ENCODE data around the gene NHSL1.

NHSL1 gene

DNA sequence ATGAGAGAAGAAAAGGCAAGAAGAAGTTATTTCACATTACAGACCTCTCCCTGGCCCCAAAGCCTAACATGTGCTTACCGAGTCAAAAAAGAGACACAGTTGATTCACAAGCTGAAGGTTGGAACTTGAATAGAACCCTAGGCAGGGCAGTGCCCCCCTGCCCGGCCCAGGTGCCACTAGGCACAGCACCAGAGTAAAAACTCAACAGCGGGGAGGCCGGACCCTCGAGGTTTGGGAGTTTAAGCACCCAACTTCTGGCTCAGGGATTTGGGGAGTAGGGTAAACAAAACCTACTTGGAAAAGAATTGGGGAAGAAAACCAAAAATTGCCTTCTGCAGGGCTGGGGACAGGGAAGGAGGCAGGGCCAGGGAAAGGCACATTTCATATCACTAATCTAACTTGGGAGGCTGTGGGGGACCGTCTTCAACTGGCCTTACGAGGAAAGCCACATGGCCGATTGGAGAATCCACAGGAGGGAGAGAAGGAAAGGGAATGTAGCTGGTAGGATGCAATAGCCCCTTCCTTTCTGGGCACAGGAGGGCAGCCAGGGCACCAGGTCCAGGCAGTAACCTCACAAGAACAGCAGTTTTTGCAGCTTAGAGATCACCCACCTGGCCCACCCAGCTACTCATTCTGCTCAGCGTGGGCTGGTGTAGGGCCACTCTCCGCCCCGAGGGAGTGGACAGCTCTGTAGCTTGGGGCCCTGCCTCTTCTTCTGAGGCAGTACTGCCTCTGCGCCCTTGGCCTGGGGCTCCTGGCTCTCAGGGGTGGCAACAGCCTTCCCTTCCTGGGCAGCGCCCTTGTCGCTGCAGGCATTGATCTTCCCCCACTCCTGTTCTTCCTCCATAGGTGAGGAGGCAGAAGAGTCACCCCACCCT lies 97.1 kb downstream of the NHSL1 start:
- DNase-seq, result no peak

DNA sequence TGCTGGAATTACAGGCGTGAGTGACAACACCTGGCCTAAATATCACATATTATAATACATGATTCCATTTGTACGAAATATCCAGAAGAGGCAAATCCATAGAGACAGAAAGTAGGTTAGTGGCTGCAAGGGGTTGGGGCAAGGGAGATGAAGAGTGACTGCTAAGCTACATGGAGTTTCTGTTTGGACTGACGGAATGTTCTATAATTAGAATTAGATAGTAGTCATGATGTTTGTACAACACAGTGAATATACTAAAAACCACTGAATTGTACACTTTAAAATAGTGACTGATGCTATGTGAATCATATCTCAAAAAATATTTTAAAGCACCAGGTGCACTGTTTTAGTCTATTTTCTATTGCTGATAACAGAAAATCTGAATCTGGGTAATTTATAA lies 99.0 kb downstream of the NHSL1 start:
- no peak for DNase-seq

DNA sequence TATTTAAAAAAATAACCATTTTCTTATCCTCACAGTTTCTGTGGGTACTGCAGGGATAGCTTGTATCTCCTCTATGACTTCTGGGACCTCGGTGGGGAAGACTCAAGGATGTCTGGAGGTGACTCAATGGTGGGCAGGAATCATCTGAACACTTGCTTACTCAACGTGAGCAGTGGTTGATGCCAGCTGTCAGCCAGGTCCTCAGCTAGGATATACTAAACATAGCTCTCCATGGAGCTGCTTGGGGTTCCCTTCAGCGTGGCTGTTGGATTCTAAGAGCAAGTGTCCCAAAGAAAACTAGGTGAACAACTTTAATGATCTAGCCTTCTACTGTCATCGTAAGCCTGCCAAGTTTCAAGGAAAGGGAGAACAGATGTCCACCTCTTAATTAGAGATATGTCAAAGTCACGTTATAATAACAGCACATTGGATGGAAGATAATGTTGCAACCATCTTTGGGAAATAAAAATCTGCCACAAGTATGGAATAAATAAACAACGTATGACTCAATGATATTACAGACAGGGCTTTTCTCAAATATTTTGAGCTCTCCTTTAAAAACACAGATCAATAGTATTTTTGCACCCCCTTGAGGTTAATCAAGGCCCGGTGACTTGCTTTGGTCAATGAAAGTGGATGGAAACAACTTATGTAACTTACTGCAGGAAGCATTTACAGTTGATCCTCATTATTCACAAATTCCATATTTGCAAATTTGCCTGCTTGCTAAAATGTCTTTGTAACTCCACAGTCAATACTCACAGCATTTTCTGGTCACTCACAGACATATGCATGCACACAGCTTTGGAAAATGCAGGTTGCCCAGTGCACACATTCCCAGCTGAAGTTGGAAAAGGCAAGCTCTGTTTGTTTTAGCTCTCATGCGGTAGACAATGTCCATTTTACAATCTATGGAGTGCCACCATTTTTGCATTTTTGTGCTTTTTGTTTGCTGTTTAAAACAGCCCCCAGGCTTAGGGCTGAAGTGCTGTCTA lies 101.9 kb downstream of the NHSL1 start:
- DNase-seq, result no peak

DNA sequence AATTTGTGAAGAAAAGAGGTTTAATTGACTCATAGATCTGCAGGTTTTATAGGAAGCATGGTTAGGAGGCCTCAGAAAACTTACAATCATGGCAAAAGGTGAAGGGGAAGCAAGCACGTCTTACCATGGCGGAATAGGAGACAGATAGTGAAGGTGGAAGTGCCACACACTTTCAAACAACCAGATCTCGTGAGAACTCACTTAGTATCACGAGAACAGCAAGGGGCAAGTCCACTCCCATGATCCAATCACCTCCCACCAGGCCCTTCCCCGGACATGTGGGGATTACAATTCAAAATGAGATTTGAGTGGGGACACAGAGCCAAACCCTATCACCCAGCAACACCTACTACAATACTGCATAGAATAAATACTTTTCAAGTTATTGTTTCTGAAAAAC lies 102.6 kb downstream of the NHSL1 start:
- DNase-seq, result no peak

DNA sequence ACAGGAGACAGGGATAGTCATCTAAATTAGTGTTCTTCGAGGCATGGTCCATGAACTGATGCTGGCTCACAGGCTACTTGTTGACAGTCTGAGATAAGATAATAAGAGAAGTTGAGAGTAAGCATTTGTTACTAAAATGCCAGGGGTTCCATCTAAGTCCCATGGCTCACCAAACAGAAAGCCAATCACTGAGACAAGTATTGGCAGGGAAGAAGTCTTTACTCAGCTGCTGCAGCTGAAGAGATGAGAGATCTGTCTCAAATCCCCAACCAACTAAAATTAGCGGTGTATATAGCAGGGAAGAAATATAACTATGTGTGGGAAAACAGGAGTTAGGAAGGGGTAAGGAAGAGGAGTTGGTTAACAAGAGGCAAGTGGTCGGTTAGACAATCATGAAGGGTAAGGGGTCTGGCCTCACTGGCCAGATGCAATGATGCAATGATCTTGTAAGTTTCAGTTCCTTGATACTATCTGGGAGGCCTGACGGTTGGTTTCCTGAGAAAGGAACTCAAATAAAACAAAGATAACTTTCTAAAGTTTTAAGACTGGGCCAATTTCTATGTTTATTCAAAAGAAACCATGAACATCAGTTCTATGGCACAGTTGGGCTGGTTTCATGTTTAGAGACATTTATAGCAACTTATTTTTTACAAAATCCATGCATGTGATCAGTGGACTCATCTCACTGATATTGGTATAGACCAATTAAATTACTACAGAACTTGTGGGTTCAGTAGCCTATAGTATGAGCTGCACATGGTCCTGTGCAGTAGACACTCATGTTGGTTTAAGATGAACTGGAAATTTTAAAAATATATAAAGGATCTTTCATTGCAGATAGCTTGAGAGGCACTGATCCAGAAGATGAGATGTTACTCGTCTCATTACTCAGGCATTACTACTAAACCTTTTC lies 105.2 kb downstream of the NHSL1 start:
- DNase-seq, result no peak

DNA sequence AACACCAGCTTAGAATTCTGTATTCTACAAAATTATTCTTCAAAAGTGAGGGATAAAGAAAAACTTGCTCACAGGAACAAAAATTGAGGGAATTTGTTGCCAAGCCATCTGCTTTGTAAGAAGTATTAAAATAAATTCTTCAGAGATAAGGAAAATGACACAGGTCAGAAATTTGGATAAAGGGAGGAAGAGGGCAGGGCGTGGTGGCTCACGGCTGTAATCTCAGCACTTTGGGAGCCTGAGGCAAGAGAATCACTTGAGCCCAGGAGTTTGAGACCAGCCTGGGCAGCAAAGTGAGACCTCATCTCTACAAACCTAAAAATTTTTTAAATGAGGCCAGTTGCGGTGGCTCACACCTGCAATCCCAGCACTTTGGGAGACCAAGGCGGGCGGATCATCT lies 109.7 kb downstream of the NHSL1 start:
- DNase-seq, result no peak

DNA sequence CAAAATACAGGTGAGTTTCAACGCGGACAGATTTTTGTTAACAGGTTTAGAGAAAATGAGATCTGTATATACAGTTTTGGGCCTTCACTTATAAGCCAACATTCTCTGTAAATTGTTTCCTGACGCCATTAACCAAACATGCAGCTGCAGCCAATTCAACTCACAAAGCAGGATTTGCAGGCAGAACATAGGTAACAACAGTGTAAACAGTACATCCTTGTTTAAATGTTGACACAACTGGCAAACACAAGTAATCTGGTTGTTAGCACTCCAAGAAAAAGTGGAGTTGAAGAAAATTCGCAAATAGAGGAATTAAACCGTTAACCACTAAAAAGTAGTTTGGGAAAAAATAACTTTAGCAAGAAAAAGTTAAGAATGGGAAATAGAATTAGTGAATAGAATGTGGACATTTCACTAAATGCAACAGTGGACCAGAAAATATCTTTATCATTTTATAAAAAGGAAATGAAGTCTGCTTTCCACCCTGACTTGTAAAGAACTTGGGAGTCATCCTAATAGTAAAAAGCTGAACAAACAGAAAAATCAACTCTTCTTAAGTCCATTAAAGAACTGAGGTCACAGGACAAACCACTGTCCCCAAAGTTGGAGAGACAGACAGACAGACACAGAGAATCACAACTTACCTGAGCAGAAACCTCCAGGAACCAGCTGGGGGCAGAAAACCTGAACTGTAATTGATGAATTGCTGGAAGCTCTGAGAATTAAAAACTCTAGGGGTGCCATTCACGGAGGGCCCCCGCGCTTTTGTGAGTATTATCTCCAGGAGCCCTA lies 111.5 kb downstream of the NHSL1 start:
- DNase-seq, result no peak

DNA sequence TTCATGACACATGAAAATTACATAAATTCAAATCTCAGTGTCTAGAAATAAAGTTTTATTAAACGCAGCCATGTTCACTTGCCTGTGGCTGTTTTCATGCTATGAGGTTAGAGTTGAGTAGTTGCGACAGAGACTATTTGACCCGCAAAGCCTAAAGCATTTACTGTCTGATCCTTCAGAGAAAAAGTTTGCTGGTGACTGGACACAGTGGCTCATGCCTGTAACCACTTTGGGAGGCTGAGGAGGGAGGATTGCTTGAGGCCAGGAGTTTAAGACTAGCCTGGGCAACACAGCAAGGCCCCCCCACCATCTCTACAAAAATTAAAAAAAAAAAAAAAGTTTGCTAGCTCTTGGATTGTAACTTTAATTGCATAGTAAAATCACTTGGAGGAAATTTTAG lies 112.4 kb downstream of the NHSL1 start:
- DNase-seq, result no peak

DNA sequence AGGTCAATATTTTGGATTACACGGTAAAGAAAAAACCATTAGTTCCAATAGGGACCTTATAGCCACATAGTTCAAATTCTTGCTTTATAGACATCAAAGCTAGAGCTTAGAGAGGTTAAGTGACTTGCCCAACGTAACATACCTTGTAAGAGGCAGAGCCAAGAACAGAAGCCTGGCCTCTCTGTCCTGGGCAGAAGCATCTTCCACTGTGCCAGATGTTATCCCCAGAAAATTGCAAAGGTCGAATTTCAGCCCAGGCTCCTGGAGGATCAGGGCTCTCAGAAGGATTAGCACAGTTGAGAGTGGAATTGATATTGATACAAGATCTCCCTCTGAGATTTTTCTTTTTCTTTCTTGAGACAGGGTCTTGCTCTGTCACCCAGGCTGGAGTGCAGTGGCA lies 115.5 kb downstream of the NHSL1 start:
- DNase-seq, result no peak

DNA sequence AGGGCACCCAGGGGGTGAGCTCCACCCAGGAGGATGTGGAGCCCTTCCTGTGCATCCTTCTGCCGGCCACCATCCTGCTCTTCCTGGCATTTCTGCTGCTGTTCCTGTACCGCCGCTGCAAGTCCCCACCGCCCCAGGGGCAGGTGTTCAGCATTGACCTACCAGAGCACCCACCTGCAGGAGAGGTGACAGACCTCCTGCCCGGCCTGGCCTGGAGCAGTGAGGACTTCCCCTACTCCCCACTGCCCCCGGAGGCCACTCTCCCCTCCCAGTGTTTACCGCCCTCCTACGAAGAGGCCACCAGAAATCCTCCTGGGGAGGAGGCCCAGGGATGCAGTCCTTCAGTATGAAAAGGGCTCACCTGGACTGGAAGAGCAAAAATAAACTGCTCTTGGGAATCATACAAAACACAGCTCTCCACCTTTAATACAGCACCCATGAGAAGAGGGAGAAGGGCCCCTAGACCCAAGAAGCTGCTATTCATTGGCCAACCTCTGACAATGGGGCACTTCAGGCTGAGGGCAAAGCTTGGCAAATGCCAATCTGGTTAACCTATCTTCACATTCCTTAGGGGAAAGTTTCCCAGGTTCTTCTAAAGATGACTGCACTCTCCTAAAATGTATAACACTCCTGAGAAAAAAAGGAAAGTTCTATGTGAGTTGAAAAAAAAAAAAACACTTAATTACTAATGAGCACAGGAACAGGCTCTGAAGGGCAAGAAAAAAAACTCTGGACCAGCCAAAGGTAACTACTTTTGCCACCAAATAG lies 116.6 kb downstream of the NHSL1 start:
- no peak for DNase-seq

DNA sequence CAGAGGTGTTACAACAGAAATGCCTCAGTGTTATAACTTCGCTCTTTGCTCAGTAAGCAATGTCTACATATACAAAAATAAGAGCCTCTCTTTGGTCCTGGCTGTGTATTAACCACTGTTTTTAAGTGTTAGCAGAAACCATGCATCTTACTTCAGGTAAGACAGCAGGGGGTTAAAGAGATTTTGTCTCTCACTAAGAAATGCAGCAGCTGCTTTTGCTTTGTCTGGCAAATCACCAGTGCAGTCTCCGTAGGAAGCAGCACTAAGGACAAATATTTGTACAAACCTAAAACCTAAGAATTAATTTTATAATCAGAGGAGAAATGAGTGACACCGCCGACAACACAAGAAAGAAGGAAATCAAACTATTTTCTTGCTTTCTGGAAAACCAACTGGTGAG lies 120.8 kb downstream of the NHSL1 start:
- DNase-seq, result no peak

DNA sequence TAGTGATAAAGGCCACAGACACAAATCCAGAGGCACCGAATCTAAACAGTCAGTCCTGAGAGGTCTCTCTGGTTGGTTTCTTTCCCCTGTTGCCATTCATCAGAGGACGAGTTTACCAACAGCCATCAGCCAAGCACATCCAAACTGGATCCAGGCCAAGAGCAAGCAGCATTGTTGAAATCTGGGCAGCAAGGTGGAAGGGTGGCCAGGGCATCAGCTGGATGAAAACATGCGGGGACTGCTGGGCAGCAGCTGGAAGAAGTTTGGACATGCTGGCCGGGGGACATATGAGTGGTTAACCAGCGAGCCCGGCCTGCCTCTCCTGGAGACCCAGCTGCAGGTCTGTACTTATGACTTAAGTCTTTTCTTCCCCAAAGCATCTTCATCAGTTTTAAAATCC lies 121.5 kb downstream of the NHSL1 start, which contains the start of gene SMIM28:
SMIM28 (plus strand) TSS at position 62 of the 400 bp plus-strand sequence; CDS start at position 230, 168 bp downstream.
- no peak for DNase-seq

DNA sequence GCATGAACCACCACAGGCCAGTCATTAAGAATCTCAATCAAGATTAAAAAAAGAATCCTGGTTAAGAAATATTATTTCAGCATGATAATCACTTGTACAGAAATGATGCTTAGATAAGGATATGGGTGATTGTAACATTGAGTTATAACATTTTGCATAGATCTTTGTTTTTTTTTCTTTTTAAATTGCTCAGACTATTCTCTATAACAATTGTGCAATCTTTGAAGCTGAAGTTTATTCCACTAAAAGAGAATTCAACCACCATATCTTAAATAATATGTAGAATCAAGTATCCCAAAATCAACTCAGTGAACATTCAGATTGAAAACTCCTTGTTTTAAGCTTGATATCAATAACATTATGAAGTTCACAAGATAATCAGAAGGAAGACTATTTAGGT lies 122.3 kb downstream of the NHSL1 start:
- DNase-seq, result no peak

DNA sequence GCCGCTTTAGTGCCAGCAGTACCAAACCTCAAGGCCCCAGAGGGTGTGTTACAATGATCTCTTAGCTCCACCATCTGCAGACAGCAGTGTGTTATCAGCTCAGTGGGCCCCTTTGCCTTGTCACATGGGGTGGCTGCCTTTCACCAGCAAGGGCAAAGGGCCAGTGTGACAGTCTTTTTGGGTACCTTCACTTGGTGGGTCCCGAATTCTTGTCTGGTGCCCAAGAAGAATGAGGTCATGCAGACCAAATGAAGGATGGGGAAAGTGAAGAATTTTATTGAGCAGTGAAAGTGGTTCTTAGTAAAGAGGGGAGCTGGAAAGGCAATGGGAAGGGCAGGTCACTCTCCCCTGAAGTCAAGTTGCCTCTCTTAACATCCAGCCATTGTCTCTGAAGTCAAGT lies 124.5 kb downstream of the NHSL1 start:
- no peak for DNase-seq

DNA sequence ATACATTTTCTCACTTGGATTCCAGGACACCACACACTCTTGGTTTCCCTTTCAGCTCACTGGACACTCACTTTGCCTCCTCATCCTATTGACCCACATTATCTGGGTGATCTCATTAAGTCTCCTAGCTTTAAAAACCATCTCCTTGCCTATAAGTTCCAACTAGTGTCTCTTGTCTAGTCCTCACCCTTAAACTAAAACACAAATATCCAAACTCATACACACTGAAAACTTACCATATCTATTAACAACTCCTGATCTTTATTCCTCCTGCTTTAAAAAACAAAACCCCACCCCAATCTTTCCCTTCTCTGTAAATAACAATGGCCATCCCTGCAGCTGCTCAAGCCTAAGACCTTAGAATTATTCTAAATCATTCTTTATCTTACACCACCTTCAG lies 125.1 kb downstream of the NHSL1 start:
- no peak for DNase-seq

DNA sequence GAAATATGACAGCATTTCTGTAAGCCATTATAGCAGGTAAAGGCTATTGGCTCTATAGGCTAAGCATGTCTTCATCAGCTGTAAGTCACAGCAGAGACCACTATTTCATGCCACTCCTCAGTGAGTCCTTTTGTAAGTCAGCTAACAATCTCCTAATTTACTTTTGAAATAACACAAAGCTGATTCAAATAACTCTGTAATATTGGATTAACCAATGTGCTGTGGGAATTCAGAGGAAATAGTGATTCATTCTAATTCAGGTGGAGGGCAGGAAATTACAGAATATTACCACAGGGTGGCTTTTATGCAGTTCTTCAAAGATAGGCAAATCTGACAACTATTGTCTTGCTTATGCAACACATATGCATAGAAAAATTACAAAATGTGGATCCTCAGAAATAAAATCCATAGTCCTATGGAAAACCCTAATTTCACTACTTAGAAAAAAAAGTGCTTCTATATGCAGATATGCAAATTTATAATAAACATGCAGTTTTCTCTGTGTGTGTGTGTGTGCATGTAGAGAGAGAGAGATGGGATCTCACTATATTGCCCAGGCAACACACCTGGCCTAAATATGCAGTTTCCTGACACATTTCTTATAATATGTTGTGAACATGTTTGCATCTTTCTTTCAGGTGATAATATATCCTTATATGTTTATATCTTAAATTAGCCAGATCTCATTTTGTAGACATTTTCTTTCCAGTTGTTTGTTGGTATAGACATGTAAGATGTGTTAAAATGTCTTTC lies 126.4 kb downstream of the NHSL1 start:
- DNase-seq, result no peak

Data from fibroblast of skin of scalp (primary cell).